Measurements from ENCODE around the gene VPS16. TPM values are rescaled to one million over a fixed set of nuclear protein-coding genes. Genes with fewer than 3 reads are reported as not detected.

VPS16 gene
- total and polyA plus RNA-seq, 2 donors (not counting 1 experiment from before 2014, with no cell fraction given): 63.0 to 68.2 TPM

DNA sequence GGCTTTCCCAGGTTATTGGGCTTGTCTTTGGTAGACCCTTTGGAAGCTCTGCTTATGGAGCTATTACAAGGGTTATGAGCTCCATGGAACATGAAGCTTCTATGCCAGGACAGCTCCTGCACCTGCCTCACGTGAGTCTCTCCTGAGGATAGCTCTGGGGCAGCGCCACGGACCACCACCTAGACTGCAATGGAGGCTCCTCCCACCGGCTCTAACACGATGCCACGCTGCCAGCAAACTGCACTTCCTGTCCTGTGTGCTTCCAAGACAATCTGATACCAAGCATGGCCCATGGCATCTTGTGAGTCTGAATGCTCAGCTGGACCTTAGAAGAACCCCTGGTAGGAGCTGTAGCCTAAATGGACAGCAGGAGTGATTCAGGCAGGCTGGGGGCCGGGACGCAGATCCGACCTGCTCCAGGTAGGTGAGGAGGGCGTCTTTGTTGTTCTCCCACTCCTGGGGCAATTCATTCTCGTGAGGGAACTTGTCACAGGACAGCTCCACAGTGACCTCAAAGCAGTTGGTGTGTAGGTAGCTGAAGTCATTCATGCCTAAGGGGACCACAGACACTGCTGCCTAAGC lies 45.6 kb upstream of the VPS16 start:
- intact Hi-C loops (cut with micrococcal nuclease): no loop called here
- WGBS (ENCODE audit: insufficient coverage): 94% methylated on average over 11 of the region's 11 CpGs
- no peak for ATAC-seq (ENCODE audit: low read depth)
- no peak for TF ChIP-seq EZH2 (IDR thresholded peaks at IDR 0.05; ENCODE audit: borderline replicate concordance, insufficient read depth, low read depth, low read length, poor library complexity, severe bottlenecking)
- TF ChIP-seq, protein P1, sequence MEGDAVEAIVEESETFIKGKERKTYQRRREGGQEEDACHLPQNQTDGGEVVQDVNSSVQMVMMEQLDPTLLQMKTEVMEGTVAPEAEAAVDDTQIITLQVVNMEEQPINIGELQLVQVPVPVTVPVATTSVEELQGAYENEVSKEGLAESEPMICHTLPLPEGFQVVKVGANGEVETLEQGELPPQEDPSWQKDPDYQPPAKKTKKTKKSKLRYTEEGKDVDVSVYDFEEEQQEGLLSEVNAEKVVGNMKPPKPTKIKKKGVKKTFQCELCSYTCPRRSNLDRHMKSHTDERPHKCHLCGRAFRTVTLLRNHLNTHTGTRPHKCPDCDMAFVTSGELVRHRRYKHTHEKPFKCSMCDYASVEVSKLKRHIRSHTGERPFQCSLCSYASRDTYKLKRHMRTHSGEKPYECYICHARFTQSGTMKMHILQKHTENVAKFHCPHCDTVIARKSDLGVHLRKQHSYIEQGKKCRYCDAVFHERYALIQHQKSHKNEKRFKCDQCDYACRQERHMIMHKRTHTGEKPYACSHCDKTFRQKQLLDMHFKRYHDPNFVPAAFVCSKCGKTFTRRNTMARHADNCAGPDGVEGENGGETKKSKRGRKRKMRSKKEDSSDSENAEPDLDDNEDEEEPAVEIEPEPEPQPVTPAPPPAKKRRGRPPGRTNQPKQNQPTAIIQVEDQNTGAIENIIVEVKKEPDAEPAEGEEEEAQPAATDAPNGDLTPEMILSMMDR (IDR thresholded peaks at IDR 0.05): no peak
- Mint-ChIP-seq H3K9me3 (ENCODE audit: insufficient read depth) (no peaks in the 10 kb centered on the region), H3K27me3 (peaks cover 43% of the 10 kb centered on the region), H3K4me3 (no peak overlapping the region), H3K4me1 (peaks cover 18% of the 10 kb centered on the region), H3K27ac (no peak overlapping the region)
- H4K20me1 ChIP-seq (ENCODE audit: control insufficient read depth, insufficient read depth, low read length, poor library complexity, severe bottlenecking): no peaks in the 10 kb centered on the region
- no peak overlapping the region for H3K27ac ChIP-seq (ENCODE audit: low read length in 2 of 2)
- no peak overlapping the region for H3K4me3 ChIP-seq (ENCODE audit: control extremely low read depth in 1 of 5, extremely low read depth in 1 of 5, insufficient read depth in 1 of 5, low read depth in 2 of 5, low read length in 4 of 5)
- no peaks in the 10 kb centered on the region for H3K36me3 ChIP-seq (replicated peaks in 1 of 2; ENCODE audit: control extremely low read depth in 1 of 2, control insufficient read depth in 1 of 2, extremely low read depth in 1 of 2, insufficient read depth in 2 of 2, low read length in 1 of 2)
- CTCF ChIA-PET: interaction anchor here (0.7 kb wide), 1 partner anchor 11 kb away, joined by 3 read pairs; no protein-coding TSS in a partner anchor
- POLR2A ChIA-PET: interaction anchor here (0.6 kb wide), 1 partner anchor 416 kb away, joined by 4 read pairs; no protein-coding TSS in a partner anchor
- no peak for DNase-seq
- H3K27me3 ChIP-seq (replicated peaks in 1 of 4; ENCODE audit: control extremely low read depth in 1 of 4, control insufficient read depth in 3 of 4, insufficient read depth in 4 of 4, low read length in 3 of 4): peaks cover 0 to 30% (median 2%) of the 10 kb centered on the region in 4 experiments
- H3K79me2 ChIP-seq (ENCODE audit: control insufficient read depth, insufficient read depth, low read length): no peaks in the 10 kb centered on the region
- peaks cover 9 to 14% of the 10 kb centered on the region in 2 donors for H3K4me1 ChIP-seq (ENCODE audit: control insufficient read depth in 2 of 2, insufficient read depth in 2 of 2, low read length in 2 of 2)
- peaks cover 0 to 6% (median 0%) of the 10 kb centered on the region in 3 donors for H3K9me3 ChIP-seq (ENCODE audit: control extremely low read depth in 1 of 3, control insufficient read depth in 2 of 3, insufficient read depth in 1 of 3, low read length in 2 of 3)
- H2AFZ ChIP-seq (ENCODE audit: insufficient read depth, low read depth, low read length, poor library complexity, severe bottlenecking): no peak overlapping the region
- H3K9ac ChIP-seq (ENCODE audit: low read length): no peak overlapping the region
- no peak overlapping the region for H3K4me2 ChIP-seq (replicated peaks; ENCODE audit: low read depth, low read length, poor library complexity, severe bottlenecking)

- TF ChIP-seq EZH2 (IDR thresholded peaks at IDR 0.05; ENCODE audit: borderline replicate concordance, insufficient read depth, low read depth, low read length, poor library complexity, severe bottlenecking): no peak
- TF ChIP-seq, protein P1 (IDR thresholded peaks at IDR 0.05): no peak
- Histone ChIP-seq H3K9ac (ENCODE audit: low read length) (no peak overlapping the region), H3K4me3 (ENCODE audit: control extremely low read depth in 1 of 5, extremely low read depth in 1 of 5, insufficient read depth in 1 of 5, low read depth in 2 of 5, low read length in 4 of 5) (no peak overlapping the region), H3K27me3 (replicated peaks in 1 of 4; ENCODE audit: control extremely low read depth in 1 of 4, control insufficient read depth in 3 of 4, insufficient read depth in 4 of 4, low read length in 3 of 4) (peaks cover 0 to 33% (median 2%) of the 10 kb centered on the region in 4 experiments), H3K4me1 (ENCODE audit: control insufficient read depth in 2 of 2, insufficient read depth in 2 of 2, low read length in 2 of 2) (peaks cover 12 to 17% of the 10 kb centered on the region in 2 donors), H3K4me2 (replicated peaks; ENCODE audit: low read depth, low read length, poor library complexity, severe bottlenecking) (no peak overlapping the region), H3K36me3 (replicated peaks in 1 of 2; ENCODE audit: control extremely low read depth in 1 of 2, control insufficient read depth in 1 of 2, extremely low read depth in 1 of 2, insufficient read depth in 2 of 2, low read length in 1 of 2) (no peaks in the 10 kb centered on the region), H3K9me3 (ENCODE audit: control extremely low read depth in 1 of 3, control insufficient read depth in 2 of 3, insufficient read depth in 1 of 3, low read length in 2 of 3) (peaks cover 0 to 9% (median 0%) of the 10 kb centered on the region in 3 donors), H3K27ac (ENCODE audit: low read length in 2 of 2) (no peak overlapping the region), H4K20me1 (ENCODE audit: control insufficient read depth, insufficient read depth, low read length, poor library complexity, severe bottlenecking) (no peaks in the 10 kb centered on the region), H3K79me2 (ENCODE audit: control insufficient read depth, insufficient read depth, low read length) (no peaks in the 10 kb centered on the region), H2AFZ (ENCODE audit: insufficient read depth, low read depth, low read length, poor library complexity, severe bottlenecking) (no peak overlapping the region)
- H3K9me3 Mint-ChIP-seq (ENCODE audit: insufficient read depth): no peaks in the 10 kb centered on the region
- ChIA-PET POLR2A (no interaction called here), CTCF (no interaction called here)
- no peak overlapping the region for H3K4me3 Mint-ChIP-seq
- no peak for ATAC-seq (ENCODE audit: low read depth)
- H3K4me1 Mint-ChIP-seq: peaks cover 20% of the 10 kb centered on the region
- H3K27ac Mint-ChIP-seq: no peak overlapping the region
- no peak for DNase-seq
- H3K27me3 Mint-ChIP-seq: peaks cover 41% of the 10 kb centered on the region
- 95% methylated on average over 24 of the region's 24 CpGs for WGBS (ENCODE audit: insufficient coverage)
- intact Hi-C loops (cut with micrococcal nuclease): no loop called here
These were observed 45.1 kb upstream of the VPS16 start for GRCh38 chr20:2795451-2795850.
